Brain microvascular endothelial cell (primary cell): ENCODE data around the gene BLVRB.

Source experiments
- DNase-seq: peaks from one replicate; pipeline ENCODE4 v3.0.0-alpha.2; 2020
- H3K27ac ChIP-seq: fragments of 250-450 bp; sonication (Bioruptor Pico); 2 replicates; pipeline ENCODE4 v1.5.1; 2020; ENCODE audit warnings: mild to moderate bottlenecking, moderate library complexity
- H3K27me3 ChIP-seq: fragments of 250-450 bp; sonication (Bioruptor Pico); replicated peaks from 2 replicates; pipeline ENCODE4 v1.5.1; 2020; ENCODE audit warnings: mild to moderate bottlenecking
- H3K36me3 ChIP-seq: fragments of 250-450 bp; sonication (Bioruptor Pico); replicated peaks from 2 replicates; pipeline ENCODE4 v1.5.1; 2020; ENCODE audit warnings: mild to moderate bottlenecking
- H3K4me3 ChIP-seq: 2 replicates; pipeline ENCODE4 v1.5.1; 2011; ENCODE audit warnings: low read depth, mild to moderate bottlenecking, control low read depth, low read length, moderate library complexity
- in situ Hi-C: cut with HindIII; loops from 2 replicates; pipeline ENCODE4 v1.10.0; 2017; ENCODE audit warnings: low sequenced_read_pairs, low pct_ligation_motif_present
- TF ChIP-seq, protein P1 (sequence below): IDR thresholded peaks from 2 replicates; pipeline ENCODE4 v1.5.1; 2011; ENCODE audit warnings: low read depth, mild to moderate bottlenecking, moderate library complexity, low read length, control low read depth, inconsistent platforms; ENCODE audit errors: missing control alignments

The BLVRB gene

GRCh38 chr19:40423938-40424337 lies 41.6 kb downstream of the BLVRB start:
- H3K36me3 ChIP-seq = peaks cover 13% of the 10 kb centered on the region
- in situ Hi-C loops = no loop called here
- TF ChIP-seq, protein P1, sequence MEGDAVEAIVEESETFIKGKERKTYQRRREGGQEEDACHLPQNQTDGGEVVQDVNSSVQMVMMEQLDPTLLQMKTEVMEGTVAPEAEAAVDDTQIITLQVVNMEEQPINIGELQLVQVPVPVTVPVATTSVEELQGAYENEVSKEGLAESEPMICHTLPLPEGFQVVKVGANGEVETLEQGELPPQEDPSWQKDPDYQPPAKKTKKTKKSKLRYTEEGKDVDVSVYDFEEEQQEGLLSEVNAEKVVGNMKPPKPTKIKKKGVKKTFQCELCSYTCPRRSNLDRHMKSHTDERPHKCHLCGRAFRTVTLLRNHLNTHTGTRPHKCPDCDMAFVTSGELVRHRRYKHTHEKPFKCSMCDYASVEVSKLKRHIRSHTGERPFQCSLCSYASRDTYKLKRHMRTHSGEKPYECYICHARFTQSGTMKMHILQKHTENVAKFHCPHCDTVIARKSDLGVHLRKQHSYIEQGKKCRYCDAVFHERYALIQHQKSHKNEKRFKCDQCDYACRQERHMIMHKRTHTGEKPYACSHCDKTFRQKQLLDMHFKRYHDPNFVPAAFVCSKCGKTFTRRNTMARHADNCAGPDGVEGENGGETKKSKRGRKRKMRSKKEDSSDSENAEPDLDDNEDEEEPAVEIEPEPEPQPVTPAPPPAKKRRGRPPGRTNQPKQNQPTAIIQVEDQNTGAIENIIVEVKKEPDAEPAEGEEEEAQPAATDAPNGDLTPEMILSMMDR = no peak
- no peak for DNase-seq
- H3K27me3 ChIP-seq = no peaks in the 10 kb centered on the region
- H3K27ac ChIP-seq = no peak overlapping the region
- H3K4me3 ChIP-seq = peak overlapping the region; percentile 85

DNA sequence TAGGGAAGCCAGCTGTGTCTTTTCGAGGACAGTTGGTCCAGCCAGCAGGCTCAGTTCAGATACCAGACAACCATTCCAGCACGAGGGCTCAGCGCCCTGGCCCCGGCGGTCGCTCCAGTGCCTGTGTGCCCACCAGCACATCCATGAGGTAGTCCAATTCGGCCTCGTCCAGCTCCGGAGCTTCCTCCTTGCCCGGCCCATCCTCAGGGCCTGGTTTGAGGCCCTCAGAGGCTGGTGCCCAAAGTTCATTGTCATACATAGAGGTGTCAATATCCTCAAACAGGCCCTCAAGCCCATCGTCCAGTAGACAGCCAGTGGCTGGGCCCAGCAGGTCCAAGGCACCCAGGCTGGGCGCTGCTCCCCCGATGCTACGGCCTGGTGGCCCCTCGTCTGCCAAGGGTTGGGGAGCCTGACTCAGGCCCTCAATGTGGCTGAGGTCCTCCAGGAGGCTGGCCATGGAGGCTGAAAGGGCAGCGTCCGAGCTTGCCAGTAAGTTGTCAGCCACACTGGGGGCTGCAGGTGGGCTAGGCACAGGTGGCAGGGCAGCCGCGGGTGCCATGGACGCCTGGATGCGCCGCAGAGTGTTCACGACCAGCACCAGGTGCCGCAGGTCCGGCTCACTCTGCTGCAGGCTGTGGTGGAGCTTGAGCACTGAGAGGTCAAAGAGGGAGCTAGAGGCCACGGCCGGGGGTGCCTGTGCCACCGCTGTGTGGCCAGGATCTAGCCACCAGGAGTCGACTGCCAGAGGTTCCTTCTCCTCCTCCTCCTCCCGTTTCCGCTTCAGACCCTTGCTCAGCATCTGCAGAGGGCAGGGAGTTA lies 42.6 kb downstream of the BLVRB start:
- in situ Hi-C loops = no loop called here
- TF ChIP-seq, protein P1 = no peak
- Histone ChIP-seq H3K27ac (no peak overlapping the region), H3K27me3 (no peaks in the 10 kb centered on the region), H3K4me3 (no peak overlapping the region), H3K36me3 (peaks cover 13% of the 10 kb centered on the region)
- DNase-seq = no peak

DNA sequence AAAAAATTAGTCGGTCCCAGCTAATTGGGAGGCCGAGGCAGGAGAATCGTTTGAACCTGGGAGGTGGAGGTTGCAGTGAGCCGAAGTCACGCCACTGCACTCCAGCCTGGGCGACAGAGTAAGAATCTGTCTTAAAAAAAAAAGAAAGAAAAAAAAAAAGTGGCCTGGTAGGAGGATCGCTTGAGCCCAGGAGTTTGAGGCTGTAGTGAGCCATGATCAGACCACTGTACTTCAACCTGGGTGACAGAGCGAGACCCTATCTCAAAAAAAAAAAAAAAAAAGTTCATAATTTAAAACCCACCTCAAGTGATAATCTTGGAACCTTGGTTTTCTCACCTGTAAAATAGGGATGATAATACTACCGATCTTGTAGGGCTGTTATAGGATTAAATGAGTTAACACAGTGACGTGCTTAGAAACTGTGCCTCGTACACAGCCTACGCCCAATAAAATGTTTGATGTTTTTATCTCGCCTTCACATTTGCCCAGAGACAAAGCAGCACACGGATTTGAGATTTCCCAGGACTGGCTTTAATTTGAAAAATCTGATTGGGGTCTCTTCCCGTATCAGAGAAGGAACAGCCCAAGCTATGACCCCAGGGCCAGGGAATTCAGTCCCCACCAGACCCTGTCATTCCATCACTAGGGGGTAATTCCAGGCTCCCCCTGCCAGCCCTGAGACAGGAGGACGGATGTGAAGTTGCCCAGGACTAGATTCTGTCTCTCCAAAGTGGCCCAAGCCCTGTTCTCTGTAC lies 43.4 kb downstream of the BLVRB start:
- in situ Hi-C loops = no loop called here
- H3K27me3 ChIP-seq = no peaks in the 10 kb centered on the region
- peak overlapping the region; percentile 85 for H3K27ac ChIP-seq
- no peak for DNase-seq
- no peak overlapping the region for H3K4me3 ChIP-seq
- H3K36me3 ChIP-seq = peaks cover 13% of the 10 kb centered on the region
- TF ChIP-seq, protein P1 = no peak

DNA sequence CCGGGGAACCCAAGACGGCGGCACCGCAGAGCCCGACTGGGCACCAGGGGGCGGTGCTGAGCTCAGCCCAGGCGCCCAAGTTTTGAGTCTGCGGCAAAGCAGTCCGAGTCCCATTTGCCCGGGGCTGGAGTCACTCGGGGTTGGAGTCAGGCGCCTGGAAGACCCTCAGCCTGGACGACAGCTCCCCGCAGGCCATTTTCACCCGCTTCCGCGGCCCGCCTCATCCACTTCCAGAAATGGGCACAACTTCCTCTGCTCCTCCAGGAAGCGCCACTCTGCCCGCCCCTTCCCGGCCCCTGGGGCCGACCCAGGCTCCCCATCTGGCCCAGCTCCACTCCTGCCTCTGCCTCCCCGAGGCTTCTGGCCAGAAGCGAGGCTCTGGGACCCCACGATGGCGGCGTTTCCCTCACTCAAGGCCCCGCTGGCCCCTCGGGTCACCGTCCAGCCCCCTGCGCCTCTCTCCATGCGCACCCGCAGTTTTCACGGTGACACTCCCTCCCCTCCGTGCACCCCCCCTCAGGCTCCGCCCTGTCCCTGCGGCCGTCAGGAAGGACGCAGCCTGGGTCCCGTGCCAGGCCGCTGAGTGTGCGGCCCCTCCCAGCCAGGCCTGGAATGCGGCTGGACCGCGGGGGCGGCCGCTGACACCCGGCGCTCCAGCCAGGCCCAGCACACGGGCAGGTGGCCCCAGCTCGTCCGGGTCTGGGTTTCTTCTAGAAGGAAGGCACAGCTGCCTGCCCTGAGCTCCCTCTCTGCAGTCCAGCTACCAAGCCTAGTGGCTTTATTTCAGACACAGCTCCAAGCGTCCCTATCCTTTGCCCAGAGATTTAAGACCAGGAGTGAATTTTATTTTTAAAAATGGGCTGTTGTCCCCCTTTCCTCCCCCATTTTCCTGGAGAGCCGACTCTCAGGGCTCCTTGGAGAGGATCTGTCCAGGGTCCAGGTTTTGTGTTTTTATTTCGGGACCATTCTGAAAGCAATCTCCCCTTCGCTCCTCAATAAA lies 44.5 kb downstream of the BLVRB start:
- no peaks in the 10 kb centered on the region for H3K27me3 ChIP-seq
- DNase-seq = peak; percentile 67
- TF ChIP-seq, protein P1 = peak; percentile 99
- H3K27ac ChIP-seq = peak overlapping the region; percentile 85
- peak overlapping the region; percentile 63 for H3K4me3 ChIP-seq
- in situ Hi-C loops = no loop called here
- H3K36me3 ChIP-seq = peaks cover 13% of the 10 kb centered on the region

- TF ChIP-seq, protein P1 = no peak
- in situ Hi-C loops = no loop called here
- Histone ChIP-seq H3K27me3 (no peaks in the 10 kb centered on the region), H3K4me3 (peak overlapping the region; percentile 63), H3K36me3 (peaks cover 13% of the 10 kb centered on the region), H3K27ac (no peak overlapping the region)
- DNase-seq = no peak
These were observed 45.1 kb downstream of the BLVRB start for GRCh38 chr19:40420451-40420765.
